Measurements from ENCODE around the gene PIK3CA.

PIK3CA gene

DNA sequence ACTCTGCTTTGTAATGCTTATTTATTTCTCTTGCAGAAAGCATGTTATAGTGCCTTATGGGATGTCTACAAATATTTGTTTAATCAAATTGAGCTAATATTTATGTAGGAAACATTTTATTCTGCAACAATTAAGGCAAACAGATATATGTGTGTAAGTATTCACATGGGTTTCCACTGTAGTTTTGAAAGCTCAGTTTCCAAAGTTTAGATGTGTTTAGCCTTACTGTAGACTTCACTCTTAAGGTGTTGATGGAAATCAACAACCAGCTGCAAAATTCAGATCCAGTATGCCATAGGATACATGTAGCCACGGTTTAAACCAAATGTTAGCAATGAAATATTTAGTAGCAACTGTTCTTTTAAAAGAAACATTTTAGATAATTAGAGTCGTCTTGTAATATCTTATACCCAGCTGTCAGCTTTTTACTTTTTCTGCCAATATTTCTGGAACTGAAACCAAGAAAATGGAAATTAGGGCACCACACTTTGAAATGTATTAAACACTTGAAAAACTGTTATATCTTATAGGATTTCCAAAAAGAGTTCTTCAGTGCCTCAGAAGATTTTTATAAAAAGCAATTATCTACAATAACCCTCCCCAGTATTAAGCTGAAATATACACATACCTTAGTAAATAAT, 18.5 kb downstream of the PIK3CA start:
- TF ChIP-seq EP300 (IDR thresholded peaks at IDR 0.05; ENCODE audit: borderline replicate concordance): no peak

DNA sequence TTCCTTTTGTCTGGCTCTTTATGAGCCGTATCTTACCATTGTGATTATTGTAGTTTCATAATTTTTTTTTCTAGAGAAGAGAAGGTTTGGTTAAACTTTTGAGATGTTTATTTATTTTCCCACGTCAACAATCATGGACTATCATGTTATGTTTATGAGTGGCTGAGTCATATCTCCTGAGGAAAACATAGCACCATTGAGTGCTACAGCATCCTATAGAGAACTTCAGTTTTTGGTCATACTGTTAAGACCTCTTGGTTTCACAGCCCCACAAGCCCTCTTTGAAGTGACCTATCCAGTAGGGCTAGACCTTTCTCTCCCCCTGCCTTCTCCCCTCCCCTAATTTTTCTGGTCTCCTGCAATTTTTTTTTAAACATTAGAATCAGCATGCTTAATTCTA, 20.8 kb downstream of the PIK3CA start:
- no peak for TF ChIP-seq CREB1 (IDR thresholded peaks at IDR 0.05; ENCODE audit: low read depth)
- TF ChIP-seq EGR1 (IDR thresholded peaks at IDR 0.05): no peak
- TF ChIP-seq, protein P1, sequence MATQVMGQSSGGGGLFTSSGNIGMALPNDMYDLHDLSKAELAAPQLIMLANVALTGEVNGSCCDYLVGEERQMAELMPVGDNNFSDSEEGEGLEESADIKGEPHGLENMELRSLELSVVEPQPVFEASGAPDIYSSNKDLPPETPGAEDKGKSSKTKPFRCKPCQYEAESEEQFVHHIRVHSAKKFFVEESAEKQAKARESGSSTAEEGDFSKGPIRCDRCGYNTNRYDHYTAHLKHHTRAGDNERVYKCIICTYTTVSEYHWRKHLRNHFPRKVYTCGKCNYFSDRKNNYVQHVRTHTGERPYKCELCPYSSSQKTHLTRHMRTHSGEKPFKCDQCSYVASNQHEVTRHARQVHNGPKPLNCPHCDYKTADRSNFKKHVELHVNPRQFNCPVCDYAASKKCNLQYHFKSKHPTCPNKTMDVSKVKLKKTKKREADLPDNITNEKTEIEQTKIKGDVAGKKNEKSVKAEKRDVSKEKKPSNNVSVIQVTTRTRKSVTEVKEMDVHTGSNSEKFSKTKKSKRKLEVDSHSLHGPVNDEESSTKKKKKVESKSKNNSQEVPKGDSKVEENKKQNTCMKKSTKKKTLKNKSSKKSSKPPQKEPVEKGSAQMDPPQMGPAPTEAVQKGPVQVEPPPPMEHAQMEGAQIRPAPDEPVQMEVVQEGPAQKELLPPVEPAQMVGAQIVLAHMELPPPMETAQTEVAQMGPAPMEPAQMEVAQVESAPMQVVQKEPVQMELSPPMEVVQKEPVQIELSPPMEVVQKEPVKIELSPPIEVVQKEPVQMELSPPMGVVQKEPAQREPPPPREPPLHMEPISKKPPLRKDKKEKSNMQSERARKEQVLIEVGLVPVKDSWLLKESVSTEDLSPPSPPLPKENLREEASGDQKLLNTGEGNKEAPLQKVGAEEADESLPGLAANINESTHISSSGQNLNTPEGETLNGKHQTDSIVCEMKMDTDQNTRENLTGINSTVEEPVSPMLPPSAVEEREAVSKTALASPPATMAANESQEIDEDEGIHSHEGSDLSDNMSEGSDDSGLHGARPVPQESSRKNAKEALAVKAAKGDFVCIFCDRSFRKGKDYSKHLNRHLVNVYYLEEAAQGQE (IDR thresholded peaks at IDR 0.05; ENCODE audit: low read depth): no peak
- TF ChIP-seq NFIC (IDR thresholded peaks at IDR 0.05): no peak
- TF ChIP-seq EP300 (IDR thresholded peaks at IDR 0.05; ENCODE audit: borderline replicate concordance): no peak
- no peak for TF ChIP-seq YY1 (IDR thresholded peaks at IDR 0.05; ENCODE audit: low read depth)
- no peak for TF ChIP-seq TCF12 (IDR thresholded peaks at IDR 0.05; ENCODE audit: low read depth)
- TF ChIP-seq, protein P2, sequence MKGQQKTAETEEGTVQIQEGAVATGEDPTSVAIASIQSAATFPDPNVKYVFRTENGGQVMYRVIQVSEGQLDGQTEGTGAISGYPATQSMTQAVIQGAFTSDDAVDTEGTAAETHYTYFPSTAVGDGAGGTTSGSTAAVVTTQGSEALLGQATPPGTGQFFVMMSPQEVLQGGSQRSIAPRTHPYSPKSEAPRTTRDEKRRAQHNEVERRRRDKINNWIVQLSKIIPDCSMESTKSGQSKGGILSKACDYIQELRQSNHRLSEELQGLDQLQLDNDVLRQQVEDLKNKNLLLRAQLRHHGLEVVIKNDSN (IDR thresholded peaks at IDR 0.05): no peak
- TF ChIP-seq, protein P3, sequence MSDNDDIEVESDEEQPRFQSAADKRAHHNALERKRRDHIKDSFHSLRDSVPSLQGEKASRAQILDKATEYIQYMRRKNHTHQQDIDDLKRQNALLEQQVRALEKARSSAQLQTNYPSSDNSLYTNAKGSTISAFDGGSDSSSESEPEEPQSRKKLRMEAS (IDR thresholded peaks at IDR 0.05): no peak
- TF ChIP-seq FOXM1 (IDR thresholded peaks at IDR 0.05; ENCODE audit: borderline replicate concordance, low read depth): no peak
- no peak for TF ChIP-seq RAD21 (IDR thresholded peaks at IDR 0.05; ENCODE audit: low read depth)
- no peak for TF ChIP-seq ZBTB7A (IDR thresholded peaks at IDR 0.05; ENCODE audit: low read depth)
- no peak for TF ChIP-seq CEBPB (IDR thresholded peaks at IDR 0.05)

DNA sequence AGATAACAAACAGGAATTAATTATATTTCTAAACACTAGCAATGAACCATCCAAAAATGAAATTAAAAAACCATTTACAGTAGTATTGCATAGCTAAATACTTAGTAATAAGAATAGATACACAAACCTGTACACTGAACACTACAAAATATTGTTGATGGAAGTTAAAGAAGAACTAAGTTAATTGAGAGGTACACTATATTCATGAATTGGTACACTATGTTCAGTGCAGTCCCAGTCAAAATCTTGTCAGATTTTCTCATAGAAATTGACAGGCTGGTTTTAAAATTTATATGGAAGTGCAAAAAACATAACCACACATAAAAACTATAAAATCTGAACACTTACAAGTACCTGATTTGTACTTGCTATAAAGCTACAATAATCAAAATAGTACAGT, 24.4 kb downstream of the PIK3CA start:
- TF ChIP-seq EGR1 (IDR thresholded peaks at IDR 0.05) (no peak), CEBPB (IDR thresholded peaks at IDR 0.05) (no peak), EP300 (IDR thresholded peaks at IDR 0.05; ENCODE audit: borderline replicate concordance) (no peak), RAD21 (IDR thresholded peaks at IDR 0.05; ENCODE audit: low read depth) (no peak), TCF12 (IDR thresholded peaks at IDR 0.05; ENCODE audit: low read depth) (no peak), CREB1 (IDR thresholded peaks at IDR 0.05; ENCODE audit: low read depth) (no peak), NFIC (IDR thresholded peaks at IDR 0.05) (no peak), FOXM1 (IDR thresholded peaks at IDR 0.05; ENCODE audit: borderline replicate concordance, low read depth) (no peak), YY1 (IDR thresholded peaks at IDR 0.05; ENCODE audit: low read depth) (no peak)
- TF ChIP-seq, protein P3 (IDR thresholded peaks at IDR 0.05): no peak
- TF ChIP-seq, protein P1 (IDR thresholded peaks at IDR 0.05; ENCODE audit: low read depth): no peak

DNA sequence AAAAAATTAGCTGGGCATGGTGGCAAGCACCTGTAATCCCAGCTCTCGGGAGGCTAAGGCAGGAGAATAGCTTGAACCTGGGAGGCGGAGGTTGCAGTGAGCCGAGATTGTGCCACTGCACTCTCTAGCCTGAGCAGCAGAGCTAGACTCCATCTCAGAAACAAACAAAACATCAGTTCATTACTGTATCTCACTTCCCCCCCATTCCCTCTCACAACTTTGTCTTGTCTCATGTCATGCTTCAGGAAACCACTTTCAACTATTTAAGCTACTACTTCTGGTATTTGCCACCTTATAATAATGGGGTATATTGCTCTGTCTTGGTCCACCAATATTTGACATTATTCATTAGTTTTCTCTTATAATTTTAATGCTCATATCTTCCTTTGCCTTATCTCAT, 26.2 kb downstream of the PIK3CA start:
- TF ChIP-seq FOXM1 (IDR thresholded peaks at IDR 0.05; ENCODE audit: borderline replicate concordance, low read depth): no peak

DNA sequence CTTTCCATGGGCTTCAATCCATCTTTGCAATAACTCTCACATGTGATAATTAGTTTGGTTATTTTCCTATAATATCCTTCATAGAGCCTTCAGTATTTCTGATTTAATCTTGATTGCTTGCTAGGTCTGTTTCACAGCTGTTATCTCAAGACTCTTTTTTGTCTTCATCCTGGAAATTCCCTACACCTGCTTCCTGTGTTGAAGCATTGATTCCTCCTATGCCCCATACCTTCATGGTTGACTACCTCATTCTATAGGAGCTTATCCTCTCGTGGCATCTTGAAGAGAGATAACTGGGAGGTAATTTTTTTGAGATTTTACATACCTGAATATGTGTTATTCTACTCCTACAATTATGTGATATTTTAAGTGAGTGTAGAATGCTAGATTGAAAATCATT, 26.7 kb downstream of the PIK3CA start:
- TF ChIP-seq EGR1 (IDR thresholded peaks at IDR 0.05) (no peak), CREB1 (IDR thresholded peaks at IDR 0.05; ENCODE audit: low read depth) (no peak), RAD21 (IDR thresholded peaks at IDR 0.05; ENCODE audit: low read depth) (no peak), CEBPB (IDR thresholded peaks at IDR 0.05) (no peak), TAF1 (IDR thresholded peaks at IDR 0.05; ENCODE audit: low read depth) (no peak), NFIC (IDR thresholded peaks at IDR 0.05) (no peak), TEAD4 (IDR thresholded peaks at IDR 0.05) (no peak), ZBTB7A (IDR thresholded peaks at IDR 0.05; ENCODE audit: low read depth) (no peak), EP300 (IDR thresholded peaks at IDR 0.05; ENCODE audit: borderline replicate concordance) (no peak), FOXM1 (IDR thresholded peaks at IDR 0.05; ENCODE audit: borderline replicate concordance, low read depth) (no peak), TCF12 (IDR thresholded peaks at IDR 0.05; ENCODE audit: low read depth) (no peak), YY1 (IDR thresholded peaks at IDR 0.05; ENCODE audit: low read depth) (no peak)
- TF ChIP-seq, protein P1 (IDR thresholded peaks at IDR 0.05; ENCODE audit: low read depth): no peak
- TF ChIP-seq, protein P2 (IDR thresholded peaks at IDR 0.05): no peak
- TF ChIP-seq, protein P3 (IDR thresholded peaks at IDR 0.05): no peak
